Gastroesophageal sphincter (tissue), 4 donors: ENCODE data around the gene MCAM. TPM values are rescaled to one million over a fixed set of nuclear protein-coding genes. Genes with fewer than 3 reads are reported as not detected.

Experiments
- ATAC-seq: fragments of 150-250 bp; one replicate; pipeline ENCODE4 v1.9.1; 2016; ENCODE audit warnings: mild to moderate bottlenecking, moderate library complexity
- H3K27ac ChIP-seq, 4 donors: fragments of 200-600 bp; sonication (generic) in 3 of 4; 1 replicate in 3 of 4; 2 replicates in 1 of 4; pipeline ENCODE4 v1.5.1; 2016 to 2019
- H3K27me3 ChIP-seq: fragments of 200-600 bp; sonication (generic); one replicate; pipeline ENCODE4 v1.5.1; 2019
- H3K36me3 ChIP-seq, 2 donors: fragments of 200-600 bp; sonication (generic); one replicate each; pipeline ENCODE4 v1.5.1; 2019; ENCODE audit warnings: control low read depth in 1 of 2
- H3K4me1 ChIP-seq, 3 donors: fragments of 200-600 bp; sonication (generic); 1 replicate in 2 of 3; 2 replicates in 1 of 3; pipeline ENCODE4 v1.5.1; 2016 to 2019; ENCODE audit warnings: control low read depth in 2 of 3
- H3K4me3 ChIP-seq, 2 donors: fragments of 200-600 bp; sonication (generic); one replicate each; pipeline ENCODE4 v1.5.1; 2019; ENCODE audit warnings: mild to moderate bottlenecking in 1 of 2, moderate library complexity in 1 of 2
- H3K9me3 ChIP-seq, 3 donors: fragments of 200-600 bp; sonication (generic); one replicate each; pipeline ENCODE4 v1.5.1; 2017 to 2019; ENCODE audit warnings: control low read depth in 2 of 3
- CTCF ChIP-seq, 4 experiments: fragments of 200-600 bp in 2 of 4; fragments of 450-650 bp in 2 of 4; sonication (generic) in 1 of 4; IDR thresholded peaks; one replicate each; pipeline ENCODE4 v1.5.1; 2017 to 2019; ENCODE audit warnings: antibody characterized with exemption in 4 of 4, mild to moderate bottlenecking in 2 of 4, moderate library complexity in 2 of 4
- EP300 ChIP-seq: sonication (generic); formaldehyde crosslinking; IDR thresholded peaks from one replicate; pipeline ENCODE4 v1.6.1; 2017; ENCODE audit warnings: antibody characterized with exemption, mild to moderate bottlenecking
- POLR2A ChIP-seq, 2 donors: fragments of 450-650 bp; IDR thresholded peaks; one replicate each; pipeline ENCODE4 v1.6.1; 2017; ENCODE audit warnings: antibody characterized with exemption in 2 of 2, mild to moderate bottlenecking in 2 of 2, moderate library complexity in 1 of 2
- POLR2AphosphoS5 ChIP-seq: sonication (generic); formaldehyde crosslinking; IDR thresholded peaks from one replicate; pipeline ENCODE4 v1.6.1; 2017; ENCODE audit warnings: antibody characterized with exemption
- WGBS, 2 donors: methylation state at CpG; one replicate each; pipeline ENCODE4 v1.1.5; 2018; ENCODE audit warnings: low coverage in 1 of 2; 5-methylcytosine and 5-hydroxymethylcytosine counted together
- small RNA-seq, 4 donors: library from RNA; depleted of rRNA; stranded (forward); fragments of <200 nt; gene quantifications; one replicate each; pipeline ENCODE3, GENCODE V24; 2016
- total RNA-seq, 4 donors: library from RNA; depleted of rRNA; stranded (reverse); fragments of >200 nt; gene quantifications; one replicate each; pipeline ENCODE4 v1.1.0, GENCODE V29; 2016

Gene MCAM
- total RNA-seq, 4 donors from 2014 or later, result 702 to 1,904 (median 1,177) TPM

DNA sequence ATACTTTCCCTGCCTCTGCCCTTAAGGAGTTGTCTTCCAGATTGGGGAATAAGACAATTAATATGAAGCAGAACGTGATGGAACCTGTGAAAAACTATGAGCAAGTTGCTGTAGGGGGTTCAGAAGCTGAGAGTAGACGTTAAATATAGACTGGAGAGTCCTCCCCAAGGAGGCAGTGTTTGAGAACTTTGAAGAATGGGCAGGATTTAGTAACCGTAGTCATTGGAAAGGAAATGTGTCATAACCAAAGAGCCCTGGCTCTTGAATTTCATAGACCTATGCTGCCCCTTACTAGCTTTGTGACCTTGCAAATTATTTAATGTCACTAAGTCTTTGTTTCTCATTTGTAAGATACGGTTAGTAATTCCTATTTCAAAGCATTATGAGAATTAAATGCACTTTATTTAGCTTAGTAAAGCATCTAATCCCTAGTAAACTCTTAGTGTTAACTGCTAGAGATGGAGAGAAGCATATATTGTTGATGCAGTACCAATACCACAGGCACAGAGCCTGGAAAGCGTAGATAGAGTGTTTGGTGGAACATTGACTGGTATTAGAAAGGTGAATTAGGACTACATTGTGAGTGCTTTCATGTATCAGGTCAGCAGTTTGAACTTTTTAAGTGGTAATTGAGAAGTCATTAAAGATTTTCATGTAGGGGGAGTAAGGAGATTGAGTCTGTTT, 54.1 kb downstream of the MCAM start:
- H3K27me3 ChIP-seq, result no peaks in the 10 kb centered on the region
- TF ChIP-seq CTCF (IDR thresholded peaks at IDR 0.05), result no peak
- TF ChIP-seq POLR2AphosphoS5, result no peak
- no peak for TF ChIP-seq EP300
- peaks cover 0 to 28% (median 15%) of the 10 kb centered on the region in 3 donors for H3K4me1 ChIP-seq
- no peak overlapping the region for H3K4me3 ChIP-seq
- H3K9me3 ChIP-seq, result no peaks in the 10 kb centered on the region
- ATAC-seq, result no peak
- H3K27ac ChIP-seq, result peak overlapping the region in 3 of 4 donors; percentile 29 to 38 (median 33)
- WGBS, 2 donors, result 65 to 66% methylated on average over 5 of the region's 5 CpGs
- H3K36me3 ChIP-seq, result no peaks in the 10 kb centered on the region

DNA sequence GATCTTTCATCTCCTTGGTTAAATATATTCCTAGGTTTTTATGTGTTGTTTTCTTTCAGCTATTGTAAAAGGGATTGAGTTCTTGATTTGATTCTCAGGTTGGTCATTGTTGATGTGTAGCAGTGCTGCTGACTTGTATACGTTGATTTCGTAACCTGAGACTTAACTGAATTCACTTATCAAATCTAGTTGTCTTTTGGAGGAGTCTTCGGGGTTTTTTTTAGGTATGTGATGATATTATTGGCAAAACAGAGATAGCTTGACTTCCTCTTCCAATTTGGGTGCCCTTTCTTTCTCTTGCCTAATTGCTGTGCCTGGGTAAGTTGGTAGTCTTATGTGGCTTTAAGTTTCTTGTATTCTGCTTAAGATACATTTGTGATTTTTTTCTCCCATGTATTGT, 57.9 kb downstream of the MCAM start:
- no peak for ATAC-seq
- no peak overlapping the region for H3K27ac ChIP-seq
- TF ChIP-seq POLR2A (IDR thresholded peaks at IDR 0.05) (no peak), POLR2AphosphoS5 (no peak), CTCF (IDR thresholded peaks at IDR 0.05) (no peak), EP300 (no peak)
- peaks cover 0 to 10% of the 10 kb centered on the region in 2 donors for H3K36me3 ChIP-seq
- no peak overlapping the region for H3K4me3 ChIP-seq
- peaks cover 0 to 16% (median 15%) of the 10 kb centered on the region in 3 donors for H3K4me1 ChIP-seq
- no peaks in the 10 kb centered on the region for H3K9me3 ChIP-seq
- H3K27me3 ChIP-seq, result no peaks in the 10 kb centered on the region
- 64 to 86% methylated on average over 3 of the region's 3 CpGs for WGBS, 2 donors

Small RNAs within 50 kb of the gene (small RNA-seq; reads per million reads assigned to genes)
- gene RF01225, result 0 reads per million in 4 donors
- gene RNU6-262P, result 0 reads per million in 4 donors

Other genes starting within 250 kb of the MCAM start
- gene VPS11, start 249.3 kb downstream of the MCAM start, total RNA-seq, result 10 to 100 TPM; 23.9 to 45.6 (median 35.8) TPM
- 10 to 100 TPM in 2 of 4 donors, 1 to 10 TPM in 2; 1.2 to 27.1 (median 9.8) TPM for gene HMBS, start 232.2 kb downstream of the MCAM start, total RNA-seq
- gene DPAGT1, start 215.3 kb downstream of the MCAM start, total RNA-seq, result 10 to 100 TPM; 10.7 to 28.1 (median 21.4) TPM
- gene C2CD2L, start 209.8 kb downstream of the MCAM start, total RNA-seq, result 10 to 100 TPM in 1 of 4 donors, 1 to 10 TPM in 3; 3.4 to 13.3 (median 8.3) TPM
- 10 to 100 TPM; 19.0 to 30.2 (median 23.3) TPM for gene HINFP, start 195.6 kb downstream of the MCAM start, total RNA-seq
- gene ABCG4, start 168.1 kb downstream of the MCAM start, total RNA-seq, result 1 to 10 TPM in 1 of 4 donors, under 1 TPM in 2, not detected in 1; 0.20 to 1.1 (median 0.40) TPM
- gene NLRX1, start 148.4 kb downstream of the MCAM start, total RNA-seq, result 10 to 100 TPM; 12.1 to 41.4 (median 17.7) TPM
- under 1 TPM in 1 of 4 donors, not detected in 3; 0.19 TPM for gene NHERF4, start 131.7 kb downstream of the MCAM start, total RNA-seq
- 10 to 100 TPM; 20.2 to 29.2 (median 25.1) TPM for gene CBL, start 110.8 kb downstream of the MCAM start, total RNA-seq
- gene RNF26, start 17.4 kb upstream of the MCAM start, total RNA-seq, result 10 to 100 TPM; 13.0 to 39.6 (median 17.1) TPM
- 10 to 100 TPM; 44.3 to 52.1 (median 45.6) TPM for gene C1QTNF5, start 23.8 kb upstream of the MCAM start, total RNA-seq
- gene MFRP, start 29.6 kb upstream of the MCAM start, total RNA-seq, result under 1 TPM in 1 of 4 donors, not detected in 3; 0.15 TPM
- 1 to 10 TPM; 4.6 to 10.0 (median 6.6) TPM for gene USP2, start 64.6 kb upstream of the MCAM start, total RNA-seq
- gene THY1, start 106.0 kb upstream of the MCAM start, total RNA-seq, result 10 to 100 TPM in 3 of 4 donors, 1 to 10 TPM in 1; 2.5 to 34.5 (median 16.8) TPM